NCI-H69 (cell line): ENCODE measurements around the gene DOCK4.

Experiments used
- DNase-seq: peaks from one replicate; lab custom pipeline; 2025; lab: John Stamatoyannopoulos, UW

The DOCK4 gene

DNA sequence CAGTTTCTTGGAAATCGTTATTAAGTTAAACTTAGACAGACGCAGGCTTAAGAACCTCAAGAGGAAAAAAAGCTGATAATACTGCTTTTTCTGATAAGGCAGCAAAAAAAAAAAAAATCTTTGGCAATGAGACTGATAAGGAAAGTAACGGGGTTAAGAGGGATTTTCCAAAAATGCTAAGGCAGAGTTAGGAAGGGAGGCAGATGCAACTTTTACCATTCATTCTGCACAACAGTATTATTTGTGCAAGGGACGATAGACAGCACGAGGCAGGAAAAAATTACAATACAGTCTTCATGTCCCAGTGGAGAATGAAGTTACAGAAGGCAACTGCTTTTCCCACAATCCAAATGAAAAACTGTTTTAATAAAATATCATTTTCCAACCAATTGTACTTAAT lies 194.0 kb downstream of the DOCK4 start:
- DNase-seq, result no peak

DNA sequence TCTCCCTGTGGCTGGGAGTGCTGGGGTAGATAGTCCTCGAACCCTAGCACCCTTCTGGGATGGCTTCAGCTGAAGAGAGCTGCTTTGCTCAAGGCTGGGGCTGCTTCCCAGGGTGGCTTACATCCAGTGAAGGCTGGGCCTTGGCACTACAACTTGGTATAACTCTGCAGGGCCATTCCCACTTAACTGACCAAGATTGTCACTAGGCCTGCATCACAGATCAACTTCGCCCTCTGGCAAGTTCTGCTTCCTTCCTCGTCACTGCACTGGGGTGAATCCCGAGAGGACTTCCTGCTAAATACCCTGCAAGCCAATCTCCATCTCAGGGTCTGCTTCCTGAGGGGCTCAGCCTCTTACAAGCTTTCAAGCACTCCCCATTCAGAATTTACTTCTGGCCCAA lies 195.2 kb downstream of the DOCK4 start:
- no peak for DNase-seq

DNA sequence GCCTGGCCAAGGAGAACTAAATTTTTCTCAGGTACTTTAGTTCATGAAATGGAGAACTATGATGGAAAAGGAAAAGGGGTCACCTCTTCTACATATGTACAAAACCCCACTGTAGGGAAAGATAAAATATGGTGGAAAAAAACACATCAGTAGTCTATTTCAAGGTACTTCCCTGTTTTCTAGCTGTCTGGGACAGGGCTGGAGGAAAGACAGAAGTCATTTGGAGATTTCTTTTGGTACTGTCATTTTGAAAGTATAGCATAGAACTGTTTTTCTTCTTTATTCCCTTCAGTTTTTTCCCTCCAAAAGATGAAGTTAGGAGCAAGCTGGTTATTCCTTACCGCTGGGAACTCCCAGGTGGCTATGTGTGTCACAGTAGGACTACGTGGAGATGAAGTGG lies 196.1 kb downstream of the DOCK4 start:
- no peak for DNase-seq

DNA sequence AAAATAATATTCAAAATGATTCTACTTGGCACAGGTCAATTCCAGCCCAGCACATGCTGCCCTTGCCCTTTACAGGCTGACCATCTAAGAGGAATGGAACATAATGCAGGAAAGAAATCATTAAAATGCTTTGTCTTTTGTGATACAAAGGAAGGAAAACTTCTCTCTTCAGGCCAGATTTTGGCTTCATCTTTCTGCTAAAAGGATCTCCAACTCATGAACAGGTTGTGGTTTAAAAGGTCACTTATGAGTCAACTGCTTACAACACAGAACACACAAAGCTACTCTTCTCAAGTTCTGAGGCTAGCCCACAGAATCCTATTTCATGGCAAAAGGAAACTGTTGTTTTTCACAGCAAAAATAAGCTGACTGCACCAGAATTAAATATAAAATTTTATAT lies 197.1 kb downstream of the DOCK4 start:
- DNase-seq, result no peak

DNA sequence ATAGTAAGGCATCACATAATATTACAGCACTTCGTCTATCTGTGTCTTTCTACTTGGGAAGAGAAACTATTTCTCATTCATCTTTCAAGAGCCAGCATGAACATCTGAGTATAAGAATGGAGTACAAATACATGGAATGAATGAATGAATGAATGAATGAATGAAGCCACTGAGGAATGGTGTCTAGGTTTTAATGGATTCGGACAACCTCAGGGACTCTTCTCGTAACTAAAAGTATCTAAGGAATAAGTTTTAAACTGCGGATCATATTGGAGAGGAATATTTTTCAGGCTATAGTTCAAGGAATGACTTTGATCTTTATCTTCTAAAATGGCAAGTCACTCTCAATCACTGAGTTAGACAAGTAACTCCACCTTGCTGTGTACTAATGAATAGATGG lies 199.0 kb downstream of the DOCK4 start:
- no peak for DNase-seq

DNA sequence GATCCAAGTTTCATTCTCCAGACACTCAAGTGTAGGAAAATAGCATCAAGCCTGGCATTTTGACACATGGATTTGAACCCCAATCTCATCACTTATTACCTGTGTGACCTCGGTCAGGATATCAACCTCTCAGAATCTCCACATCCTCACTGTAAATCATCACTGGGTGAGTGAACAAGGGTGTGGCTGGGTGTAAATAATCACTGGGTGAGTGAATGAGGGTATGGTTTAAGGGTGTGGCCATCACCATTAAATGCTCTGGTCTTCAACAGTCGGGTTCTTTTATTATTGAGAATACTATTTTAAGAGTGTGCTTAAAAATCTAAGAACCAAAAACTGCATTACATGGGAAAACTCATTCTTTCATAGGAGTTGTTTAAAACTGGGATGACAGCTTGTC lies 200.1 kb downstream of the DOCK4 start:
- DNase-seq, result peak; percentile 28

DNA sequence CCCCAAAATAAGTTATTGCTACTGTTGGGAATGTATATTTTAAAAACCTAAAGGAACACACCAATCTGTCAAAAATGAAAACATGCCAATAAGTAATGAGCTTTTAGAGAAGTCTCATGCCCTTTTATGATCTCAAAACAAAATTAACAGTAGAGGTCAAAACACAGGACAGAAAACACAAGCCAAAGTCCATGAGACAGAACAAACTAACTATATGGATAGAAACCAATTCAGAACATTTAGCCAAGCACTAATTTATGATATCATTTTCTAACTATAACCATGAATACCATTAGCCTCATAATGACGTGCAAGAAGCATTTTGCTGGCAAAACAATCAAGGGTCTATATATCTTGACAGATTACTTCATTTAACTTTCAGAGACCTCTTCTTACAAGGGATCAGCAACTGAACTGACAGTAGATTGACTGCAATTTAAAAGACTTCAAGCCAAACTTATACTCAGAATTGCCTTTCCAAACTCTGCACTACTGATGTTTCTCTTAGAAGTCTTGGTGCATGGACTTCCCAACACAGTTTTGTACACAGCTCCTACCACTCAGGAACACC lies 200.9 kb downstream of the DOCK4 start:
- DNase-seq, result no peak

DNA sequence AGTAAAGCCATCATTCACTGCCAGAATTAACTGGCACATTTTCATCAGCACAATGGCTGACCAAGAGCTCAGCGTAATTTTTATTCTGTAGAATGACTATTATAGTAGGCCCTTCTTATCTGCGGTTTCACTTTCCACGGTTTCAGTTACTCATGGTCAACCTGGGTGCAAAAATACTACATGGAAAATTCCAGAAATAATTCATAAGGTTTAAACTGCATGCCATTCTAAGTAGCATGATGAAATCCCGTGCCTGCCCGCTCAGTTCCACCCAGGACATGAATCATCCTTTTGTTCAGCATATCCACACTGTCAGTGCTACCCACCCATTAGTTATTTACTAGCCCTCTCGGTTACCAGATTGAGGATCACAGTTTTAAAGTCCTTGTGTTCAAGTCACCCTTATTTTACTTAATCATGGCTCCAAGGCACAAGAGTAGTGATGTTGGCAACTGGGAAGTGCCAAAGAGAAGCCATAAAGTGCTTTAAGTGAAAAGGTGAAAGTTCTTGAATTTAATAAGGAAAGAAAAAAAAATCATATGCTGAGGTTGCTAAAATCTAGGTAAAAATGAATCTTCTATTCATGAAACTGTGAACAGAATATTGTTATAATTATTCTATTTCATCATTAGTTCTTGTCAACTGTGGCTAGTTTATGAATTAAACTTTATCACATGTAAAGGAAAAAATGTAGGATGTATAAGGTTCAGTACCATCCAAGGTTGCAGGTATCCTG lies 204.9 kb downstream of the DOCK4 start:
- peak; percentile 37 for DNase-seq

DNA sequence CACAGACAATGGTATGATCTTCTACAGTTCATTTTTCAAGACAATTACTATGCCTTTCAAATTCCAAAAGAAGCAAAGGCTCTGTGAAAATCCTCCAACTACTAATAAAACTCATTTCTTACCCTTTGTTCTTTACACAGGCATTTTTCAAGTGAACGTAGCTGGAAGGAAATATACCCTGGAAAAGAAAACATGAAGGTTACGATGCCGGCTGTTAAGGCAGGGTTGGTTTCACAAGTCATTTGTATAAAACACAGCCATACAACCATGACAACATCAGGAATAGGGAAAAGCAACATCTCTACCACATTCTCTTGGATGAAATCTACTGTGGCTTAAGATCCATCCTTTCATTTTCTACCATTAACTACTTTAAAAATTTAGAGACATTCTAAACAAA lies 207.9 kb downstream of the DOCK4 start:
- no peak for DNase-seq

DNA sequence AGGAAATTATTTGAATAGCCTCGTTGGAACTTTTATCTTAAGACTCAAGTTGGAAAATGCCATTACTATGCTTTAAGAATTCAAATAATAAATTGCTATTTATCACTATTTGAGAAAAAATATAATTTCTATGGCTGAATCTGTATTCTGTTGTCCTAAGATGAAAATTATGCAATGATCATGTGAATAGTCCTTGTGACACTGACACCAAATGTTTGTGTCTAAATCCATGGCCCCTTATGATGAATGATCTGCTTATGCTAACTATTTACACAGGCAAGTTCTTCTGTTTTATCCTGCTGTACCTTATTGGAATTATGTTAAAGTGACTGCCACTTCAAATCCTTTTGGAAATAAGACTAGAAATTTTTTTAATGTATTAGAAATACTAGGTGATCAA lies 208.7 kb downstream of the DOCK4 start:
- no peak for DNase-seq

DNA sequence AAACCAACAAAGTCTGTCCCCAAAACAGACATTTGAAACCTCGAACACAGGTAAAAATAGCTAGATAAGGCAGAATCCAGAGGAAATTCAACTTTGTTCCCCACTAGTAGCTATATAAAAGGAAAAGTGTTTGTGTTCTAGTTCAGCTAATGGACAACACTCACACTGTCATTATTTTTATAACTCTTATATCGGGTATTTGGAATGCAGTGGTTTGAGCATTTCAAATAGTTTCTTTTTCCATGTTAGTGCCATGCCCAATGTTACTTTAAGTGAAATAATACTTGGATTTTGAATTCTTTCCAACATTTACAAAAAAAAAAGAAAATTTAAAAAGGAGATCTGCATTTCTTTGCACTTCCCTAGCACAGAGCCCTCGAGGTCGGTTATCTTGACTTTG lies 213.6 kb downstream of the DOCK4 start:
- no peak for DNase-seq

DNA sequence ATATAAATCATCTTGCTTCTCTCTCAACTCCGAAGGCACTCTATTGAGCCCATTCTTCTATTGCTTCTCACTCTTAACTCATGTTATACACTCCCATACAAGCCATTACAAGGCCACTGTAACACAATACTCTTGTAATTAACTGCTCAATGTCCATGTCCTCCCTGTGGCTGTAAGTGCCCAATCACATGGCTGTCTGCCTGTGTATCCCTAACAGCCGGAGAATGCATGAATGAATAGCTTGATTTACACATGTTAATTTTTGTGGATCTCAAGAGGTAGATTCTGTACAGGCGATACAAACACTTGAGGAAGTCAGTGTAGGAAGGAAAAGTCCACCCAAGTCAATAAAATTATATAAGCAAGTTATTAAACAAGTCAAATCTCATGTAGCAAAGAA lies 215.6 kb downstream of the DOCK4 start:
- peak; percentile 48 for DNase-seq

DNA sequence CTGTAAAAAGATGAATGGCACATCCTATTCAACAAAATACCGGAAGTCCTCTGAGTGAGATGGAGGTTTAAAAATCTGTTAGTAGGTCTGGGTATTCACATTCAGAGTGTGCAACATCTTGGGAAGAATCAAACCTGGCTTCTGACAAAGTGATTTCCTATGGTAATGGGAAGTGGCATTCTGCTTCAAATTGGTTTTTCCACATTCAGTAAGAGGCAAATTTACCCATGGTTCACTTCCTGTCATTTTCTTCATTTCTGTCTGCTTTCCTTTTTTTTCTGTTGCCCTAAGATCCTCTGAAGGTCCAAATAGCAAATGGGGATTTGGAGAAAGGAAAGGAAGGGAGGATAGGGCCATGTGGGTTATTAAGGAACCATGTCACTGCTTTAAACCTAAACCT lies 218.3 kb downstream of the DOCK4 start:
- no peak for DNase-seq

DNA sequence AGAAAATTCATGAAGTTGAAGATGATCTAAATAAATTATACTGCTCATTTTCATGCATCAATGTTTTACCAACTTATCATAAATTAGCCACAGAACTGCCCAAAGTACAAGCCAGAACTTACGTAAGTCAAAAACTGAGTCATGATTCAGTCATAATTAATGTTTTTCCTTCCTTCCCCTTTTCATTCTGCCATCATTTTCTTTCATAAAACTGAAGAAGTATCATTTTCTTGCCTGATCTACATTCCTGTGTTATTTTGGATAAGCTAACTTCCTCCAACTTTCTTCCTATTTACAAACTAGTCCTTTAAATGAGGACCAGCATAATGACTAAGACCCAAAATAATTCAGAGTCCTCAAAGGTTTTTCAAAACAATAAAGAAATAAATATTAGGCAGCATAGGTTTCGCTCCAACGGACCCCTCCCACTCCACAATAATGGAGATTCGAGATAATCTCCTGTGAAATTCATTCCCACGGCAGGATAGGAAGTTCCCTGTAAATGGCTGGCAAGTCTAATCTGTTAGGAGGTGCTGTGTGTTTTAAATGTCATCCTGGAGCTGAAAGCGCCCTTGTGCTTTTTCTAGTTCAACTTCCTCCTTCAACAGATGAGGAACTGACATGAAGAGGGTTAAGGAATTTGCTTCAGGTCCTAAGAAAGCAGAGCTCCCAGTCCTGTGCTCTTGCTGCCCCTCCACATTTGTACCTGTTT lies 218.9 kb downstream of the DOCK4 start:
- DNase-seq, result no peak

DNA sequence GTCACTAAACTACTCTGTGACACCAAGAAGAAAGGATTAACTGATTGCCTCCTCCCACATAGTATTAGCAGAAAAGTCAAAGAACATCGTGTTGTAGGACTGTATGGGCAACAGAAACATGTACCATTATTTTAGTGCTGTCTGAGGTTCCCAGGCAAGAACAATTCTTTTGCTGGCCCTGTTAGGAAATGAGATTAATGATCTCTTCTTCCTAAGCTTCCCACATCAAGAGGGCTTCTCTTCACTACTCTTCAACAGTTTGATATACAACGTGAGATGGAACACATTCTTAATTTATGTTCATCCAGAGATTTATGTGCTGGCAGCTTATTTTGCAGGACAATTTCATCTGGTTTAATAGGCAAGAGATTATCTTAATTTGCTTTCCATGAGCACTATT lies 219.6 kb downstream of the DOCK4 start:
- DNase-seq, result no peak

DNA sequence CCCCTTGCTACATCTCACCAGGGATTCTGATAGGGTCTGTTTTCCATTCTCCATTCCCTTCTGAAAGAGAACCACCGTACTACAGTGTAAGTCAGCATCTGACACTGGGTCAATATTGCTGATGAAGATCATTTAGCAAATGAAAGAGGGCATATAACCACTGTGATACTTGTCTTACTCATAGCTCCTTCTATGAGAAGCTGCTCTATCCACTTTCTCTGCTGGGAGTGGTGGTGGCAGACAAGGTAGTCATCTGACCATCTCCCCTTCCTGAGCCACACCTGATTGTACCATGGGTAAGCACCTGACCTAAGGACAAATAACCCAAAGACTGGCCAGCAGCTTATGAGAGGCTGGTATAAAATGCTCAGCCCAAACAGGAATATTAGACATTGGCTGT lies 220.4 kb downstream of the DOCK4 start:
- DNase-seq, result no peak

DNA sequence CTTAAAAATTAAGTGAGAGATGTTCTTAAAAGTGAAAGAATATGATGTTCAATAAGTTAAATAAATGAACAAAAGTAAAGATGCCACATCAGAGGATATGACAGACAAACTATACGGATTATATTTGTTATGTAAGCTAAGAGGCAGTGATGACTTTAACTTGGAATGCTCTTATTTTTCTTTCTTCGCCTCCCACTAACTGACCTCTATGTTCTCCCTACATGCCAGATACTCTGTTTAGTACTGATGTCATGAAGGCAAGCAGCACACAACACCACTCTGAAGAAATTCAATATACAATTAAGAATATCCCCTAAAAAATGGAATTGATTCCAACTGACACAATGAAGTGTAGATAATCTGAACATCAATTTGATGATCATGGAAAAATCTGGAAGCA lies 223.4 kb downstream of the DOCK4 start:
- no peak for DNase-seq

DNA sequence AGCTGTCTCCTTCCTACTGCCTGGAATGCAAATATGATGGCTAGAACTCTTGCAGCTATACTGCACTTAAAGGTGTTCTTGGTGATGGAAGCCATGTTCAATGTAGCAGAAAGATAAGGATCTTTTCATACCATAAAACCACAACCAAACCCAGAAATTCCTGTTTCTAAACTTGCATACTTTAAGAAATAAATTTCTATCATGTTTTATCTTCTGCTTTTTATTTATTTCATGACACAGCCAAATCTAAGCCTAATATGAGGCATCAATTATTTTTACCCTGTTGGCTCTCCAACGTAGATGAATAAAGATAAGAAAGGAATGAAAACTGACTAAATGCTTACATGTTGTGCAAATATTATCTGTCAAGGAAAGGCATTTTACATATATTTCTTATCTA lies 224.1 kb downstream of the DOCK4 start:
- no peak for DNase-seq

DNA sequence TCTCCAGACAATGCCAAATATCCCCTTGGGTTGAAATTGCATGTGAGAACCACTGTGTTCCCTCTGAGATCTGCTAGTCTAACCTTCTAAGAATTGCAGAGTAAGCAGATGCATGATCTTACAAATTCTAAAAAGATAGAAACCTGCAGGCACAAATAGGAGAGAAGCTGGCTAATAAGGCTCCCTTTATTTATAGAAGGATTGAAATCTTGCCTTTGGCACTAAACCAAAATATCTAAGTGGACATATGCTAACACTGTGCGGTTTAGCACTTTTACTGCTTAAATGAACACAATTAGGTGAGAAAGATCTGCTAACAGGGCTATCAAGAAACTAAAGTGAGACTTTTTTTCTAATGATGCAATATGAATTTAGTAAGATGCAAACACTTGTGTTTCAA lies 225.5 kb downstream of the DOCK4 start:
- DNase-seq, result no peak

DNA sequence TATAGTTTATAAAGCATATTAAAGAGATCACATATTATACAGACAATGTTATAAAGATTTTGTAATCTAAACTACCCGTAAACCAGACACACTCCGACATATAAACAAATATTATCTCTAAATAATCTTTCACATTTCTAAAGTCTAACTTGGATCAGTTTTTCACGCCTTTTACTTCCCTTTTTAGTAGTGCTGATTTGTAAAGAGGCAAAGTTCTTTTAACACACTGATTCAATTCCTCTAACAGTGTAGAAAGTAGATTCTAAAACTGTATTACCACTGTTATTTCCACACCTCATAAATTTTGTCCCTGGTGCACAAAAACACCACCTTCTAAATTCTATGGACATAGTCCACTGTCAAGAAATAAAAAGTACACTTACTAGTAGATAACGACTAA lies 230.9 kb downstream of the DOCK4 start:
- DNase-seq, result no peak

DNA sequence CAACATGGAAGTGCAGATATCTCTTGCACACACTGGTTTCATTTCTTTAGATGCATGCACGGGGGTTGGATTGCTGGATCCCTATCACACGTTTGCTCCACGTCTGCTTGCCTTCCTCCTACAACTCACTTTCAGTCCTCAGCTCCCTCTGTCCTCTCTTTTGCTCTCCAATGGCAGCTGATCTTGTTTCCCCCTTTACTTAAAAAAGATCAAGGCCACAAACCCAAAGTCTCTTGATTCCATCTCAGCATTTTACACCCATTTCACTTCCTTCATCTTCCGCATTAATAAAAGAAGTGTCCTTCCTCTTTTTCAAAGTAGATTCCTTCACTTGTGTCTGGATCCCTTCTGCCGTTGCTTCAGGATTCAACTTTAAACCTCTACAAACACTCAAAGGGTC lies 245.2 kb downstream of the DOCK4 start:
- no peak for DNase-seq

DNA sequence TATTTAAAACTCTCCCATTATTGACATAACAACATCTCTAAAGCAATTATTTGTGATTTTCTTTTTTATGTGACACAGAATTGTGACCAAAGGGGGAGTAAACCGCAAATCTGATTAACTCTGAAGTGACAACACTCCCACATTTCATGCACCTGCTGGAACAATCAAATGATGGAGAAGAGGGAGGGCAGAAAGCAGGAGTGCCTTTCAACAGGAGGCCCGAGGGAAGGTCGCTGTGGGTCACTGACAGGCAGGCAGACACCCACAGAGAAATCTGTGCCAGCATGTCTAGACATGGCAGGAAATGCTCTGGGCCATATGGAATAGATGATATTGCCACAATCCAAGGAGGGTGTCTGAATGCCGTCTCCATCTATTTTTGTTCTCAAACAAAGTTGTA lies 247.3 kb downstream of the DOCK4 start:
- DNase-seq, result peak; percentile 99

DNA sequence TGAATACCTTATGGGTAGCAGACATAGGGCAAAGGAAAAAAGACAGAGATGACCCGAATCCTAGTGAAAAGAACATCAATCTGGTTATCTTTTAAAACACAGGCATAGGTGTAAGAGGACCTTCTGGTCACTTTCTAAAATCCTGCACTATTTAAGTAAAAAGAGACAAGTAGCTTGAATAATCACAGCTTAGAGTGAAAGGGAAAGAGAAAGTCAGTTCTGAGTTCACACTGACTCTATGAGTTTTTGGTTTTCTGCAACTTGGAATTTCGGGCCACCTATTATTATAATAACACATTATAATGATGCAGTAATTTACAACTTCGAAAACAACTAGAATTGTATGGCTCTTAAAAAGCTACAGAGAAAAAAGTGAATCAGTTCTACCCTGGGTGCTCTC lies 247.8 kb downstream of the DOCK4 start:
- DNase-seq, result no peak

DNA sequence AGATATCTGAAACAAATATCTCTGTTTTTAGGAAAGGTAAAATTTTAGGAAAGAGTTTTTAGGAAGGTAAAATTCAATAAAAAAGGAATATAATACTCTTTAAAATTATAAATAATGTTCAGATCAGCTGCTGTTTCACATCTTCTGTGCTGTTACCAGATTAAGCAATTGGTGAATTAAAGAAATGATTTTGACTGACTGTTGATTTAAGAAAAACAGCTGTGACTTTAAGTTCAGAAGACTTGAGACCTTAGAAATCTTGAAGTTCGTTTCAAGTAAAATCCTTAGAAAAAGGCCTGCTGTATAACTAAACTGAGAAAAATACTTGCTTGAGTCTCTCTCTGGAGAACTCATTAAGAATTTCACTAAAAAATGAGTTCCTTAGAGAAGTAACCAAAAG lies 250.6 kb downstream of the DOCK4 start:
- DNase-seq, result no peak
